Stimulated activated CD8-positive, alpha-beta memory T cell treated with anti-CD3 and anti-CD28 coated beads, Interleukin-15, amount 100 ng/mL, for 4 hours (primary cell): ENCODE results near the gene DHCR24.
"Not testable (repeated sequence)": the region's sequence is repeated elsewhere in the genome, so short reads cannot be mapped to it uniquely, and the experiment has no call there.

ENCODE experiments used
- DNase-seq, 2 donors: peaks; one replicate each; pipeline ENCODE4 v3.0.0-alpha.2; 2020; ENCODE audit warnings: low read depth in 2 of 2

DHCR24 gene, protein sequence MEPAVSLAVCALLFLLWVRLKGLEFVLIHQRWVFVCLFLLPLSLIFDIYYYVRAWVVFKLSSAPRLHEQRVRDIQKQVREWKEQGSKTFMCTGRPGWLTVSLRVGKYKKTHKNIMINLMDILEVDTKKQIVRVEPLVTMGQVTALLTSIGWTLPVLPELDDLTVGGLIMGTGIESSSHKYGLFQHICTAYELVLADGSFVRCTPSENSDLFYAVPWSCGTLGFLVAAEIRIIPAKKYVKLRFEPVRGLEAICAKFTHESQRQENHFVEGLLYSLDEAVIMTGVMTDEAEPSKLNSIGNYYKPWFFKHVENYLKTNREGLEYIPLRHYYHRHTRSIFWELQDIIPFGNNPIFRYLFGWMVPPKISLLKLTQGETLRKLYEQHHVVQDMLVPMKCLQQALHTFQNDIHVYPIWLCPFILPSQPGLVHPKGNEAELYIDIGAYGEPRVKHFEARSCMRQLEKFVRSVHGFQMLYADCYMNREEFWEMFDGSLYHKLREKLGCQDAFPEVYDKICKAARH

GRCh38 chr1:54886724-54887664 lies at the start of gene DHCR24:
Gene DHCR24, minus strand, starts transcription at chr1:54887195. Its CDS starts 76 bp downstream, at chr1:54887119.
- DNase-seq, result peak; percentile 34 to 60

- no peak for DNase-seq
Measured at GRCh38 chr1:54936791-54937190, 49.8 kb upstream of the DHCR24 start.

GRCh38 chr1:54934869-54935268 lies 47.9 kb upstream of the DHCR24 start:
- DNase-seq, result no peak

GRCh38 chr1:54934081-54934480 lies 47.1 kb upstream of the DHCR24 start:
- not testable (repeated sequence) for DNase-seq

DNA sequence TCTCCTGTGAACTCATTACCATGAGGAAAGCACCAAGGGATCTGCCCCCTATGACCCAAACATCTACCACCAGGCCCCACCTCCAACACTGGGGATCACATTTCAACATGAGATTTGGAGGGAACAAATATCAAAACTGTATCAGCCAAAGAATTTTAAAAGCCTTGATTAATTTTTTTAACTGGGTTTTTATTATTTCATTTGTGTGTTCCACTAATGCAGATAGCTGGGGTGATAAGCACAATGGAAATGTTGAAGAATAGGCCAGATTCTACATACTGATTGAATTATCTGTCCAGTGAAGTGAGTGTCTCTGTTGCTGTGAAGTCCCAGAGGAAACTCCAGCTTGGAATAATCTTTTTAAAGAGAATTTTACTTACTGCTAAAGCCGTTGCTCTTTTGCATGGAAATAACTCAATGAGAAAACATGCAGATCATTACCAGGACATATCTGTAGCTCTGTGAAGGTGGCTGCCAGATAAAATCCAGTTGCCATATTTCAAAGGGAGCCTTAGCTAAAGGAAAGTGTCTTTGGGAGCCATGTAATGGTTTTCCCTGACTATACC lies 44.4 kb upstream of the DHCR24 start:
- no peak for DNase-seq

DNA sequence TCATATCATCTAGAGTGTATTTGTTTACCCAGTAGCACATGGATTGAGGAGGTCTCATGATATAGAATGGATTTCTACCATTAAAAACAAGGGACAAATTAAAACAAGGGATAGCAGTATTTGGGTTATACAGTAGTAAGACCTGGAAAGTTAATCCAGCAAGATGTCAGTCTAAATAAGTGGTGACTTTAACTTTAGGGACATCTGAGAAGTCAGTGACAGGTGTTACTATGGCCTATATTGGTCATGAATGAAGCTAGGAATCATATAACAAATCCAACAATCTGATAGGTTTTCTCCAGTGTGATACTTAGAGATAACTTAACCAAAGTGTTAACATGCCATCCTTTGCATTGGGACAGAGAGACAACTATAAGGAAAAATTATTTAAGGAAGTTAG lies 42.7 kb upstream of the DHCR24 start:
- DNase-seq, result no peak

GRCh38 chr1:54928327-54928726 lies 41.3 kb upstream of the DHCR24 start:
- DNase-seq, result no peak

DNA sequence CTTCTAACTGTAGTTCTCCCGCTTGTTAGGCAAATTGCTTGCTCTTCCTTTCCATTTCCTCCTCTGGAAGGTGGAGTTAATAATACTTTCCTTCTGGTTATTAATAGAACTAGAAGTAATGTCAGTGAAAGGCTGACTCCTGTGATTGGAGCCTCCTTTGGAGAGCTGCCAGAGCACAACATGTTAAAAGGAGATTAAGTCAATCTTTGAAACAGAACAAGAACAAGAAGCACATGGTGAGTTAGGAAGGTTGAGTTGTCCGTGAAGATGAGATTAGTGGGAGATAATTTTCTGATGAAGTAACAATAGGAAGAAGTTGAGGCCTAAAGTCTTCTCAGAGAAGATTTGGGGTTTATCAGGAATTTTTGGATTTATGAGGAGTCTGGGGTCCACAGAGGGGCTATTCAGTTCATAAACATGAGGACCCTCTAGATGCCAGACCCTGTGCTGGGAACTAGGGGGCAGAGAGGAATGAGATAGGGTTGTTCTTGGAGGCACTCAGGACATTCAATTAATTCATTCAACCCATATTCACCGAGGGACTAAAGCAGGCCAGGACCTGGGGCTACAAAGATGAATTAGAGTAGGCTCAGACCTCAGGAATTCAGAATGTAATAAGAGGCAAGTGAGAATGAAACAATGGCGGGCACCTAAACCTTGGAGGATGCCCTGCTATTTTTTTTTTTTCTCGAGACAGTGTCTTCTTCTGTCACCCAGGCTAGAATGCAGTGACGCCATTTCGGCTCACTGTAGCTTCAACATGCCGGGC lies 40.7 kb upstream of the DHCR24 start:
- DNase-seq, result no peak

DNA sequence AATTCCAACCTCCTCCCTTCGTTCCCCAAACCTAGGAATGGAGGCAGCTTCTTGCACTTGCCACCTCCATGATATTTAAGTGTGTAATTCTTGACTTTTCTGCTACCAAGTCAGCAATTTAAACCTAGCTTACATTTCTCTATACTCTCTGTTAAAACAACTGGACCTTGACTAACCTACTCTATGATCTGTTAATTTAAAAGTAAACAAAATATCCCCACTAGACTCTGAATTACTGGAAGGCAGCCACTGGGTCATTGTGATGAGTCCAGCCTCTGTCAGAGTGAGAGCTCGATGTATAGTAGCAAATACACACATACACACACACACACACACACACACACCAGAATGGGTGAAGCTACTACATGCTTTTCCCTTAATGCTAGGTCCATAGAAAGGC lies 40.0 kb upstream of the DHCR24 start:
- DNase-seq, result no peak

DNA sequence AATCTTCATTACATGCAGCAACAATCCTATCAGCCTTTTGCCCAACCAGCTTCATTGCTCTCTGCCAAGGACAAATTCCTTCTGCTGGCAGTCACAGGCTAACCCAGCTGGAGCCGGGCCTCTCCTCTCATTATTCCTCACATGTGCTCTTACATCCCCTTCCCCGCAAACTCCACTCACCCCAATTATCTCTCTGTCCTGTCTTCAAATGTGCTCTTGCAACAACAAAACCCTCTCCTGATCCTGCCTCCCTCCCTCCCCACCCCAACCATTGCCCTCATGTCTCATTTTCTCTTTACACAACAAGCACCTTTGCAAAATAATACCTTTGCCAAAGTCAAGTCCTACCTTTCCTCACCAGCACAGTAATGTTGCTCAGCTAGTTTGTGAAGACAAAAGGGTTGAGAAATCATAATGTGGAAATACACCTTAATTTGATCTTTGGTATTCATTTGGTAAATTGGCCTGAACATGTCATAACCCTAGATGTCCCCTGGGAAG lies 36.0 kb upstream of the DHCR24 start:
- DNase-seq, result no peak

- DNase-seq, result no peak
Measured at GRCh38 chr1:54922040-54922761, 35.2 kb upstream of the DHCR24 start.

DNA sequence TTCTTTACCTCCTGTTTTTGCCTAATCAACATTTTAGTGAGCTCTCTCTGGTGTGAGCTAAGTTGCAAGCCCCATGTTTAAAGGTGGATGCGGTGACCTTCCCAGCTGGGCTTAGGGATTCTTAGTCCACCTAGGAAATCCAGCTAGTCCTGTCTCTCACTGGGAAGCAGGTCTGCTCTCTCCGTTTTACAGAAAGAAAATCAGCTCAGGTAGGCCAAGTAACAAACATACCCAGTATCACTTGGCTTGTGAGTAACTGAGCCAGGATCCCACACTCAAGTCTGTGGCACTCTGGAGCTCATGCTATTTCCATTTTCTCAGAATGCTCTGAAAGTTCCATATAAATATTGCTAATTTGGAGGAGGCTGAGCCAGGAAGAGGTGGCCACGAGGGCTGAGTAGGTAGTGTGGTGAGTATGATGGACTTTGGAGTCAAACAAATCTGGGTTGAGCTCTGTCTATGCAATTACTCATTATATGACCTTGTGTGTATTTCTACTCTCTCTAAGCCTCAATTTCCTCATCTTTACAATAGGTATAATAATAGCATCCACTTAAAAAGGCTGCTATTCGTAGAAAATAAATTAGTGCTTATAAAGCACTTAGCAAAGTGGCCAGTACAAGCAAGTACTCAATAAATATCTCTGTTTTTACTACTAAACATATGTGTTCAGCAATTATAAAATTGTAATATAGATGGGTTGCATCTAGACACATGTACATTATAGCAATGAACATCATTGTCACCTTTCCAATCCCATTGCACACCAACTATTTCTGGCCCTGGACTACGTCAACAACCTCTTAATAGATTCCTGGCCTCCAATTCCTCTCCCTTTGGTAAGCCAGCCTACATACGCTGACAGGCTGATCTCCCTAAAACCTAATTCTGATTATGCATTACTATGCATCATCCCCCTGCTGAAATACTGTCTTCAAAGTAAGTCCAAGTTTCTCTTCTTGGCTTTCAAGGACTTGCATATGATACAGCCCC lies 32.7 kb upstream of the DHCR24 start:
- DNase-seq, result no peak

- DNase-seq, result not testable (repeated sequence)
Measured at GRCh38 chr1:54911076-54911475, 24.1 kb upstream of the DHCR24 start.

GRCh38 chr1:54906586-54906985 lies 19.6 kb upstream of the DHCR24 start:
- no peak for DNase-seq

DNA sequence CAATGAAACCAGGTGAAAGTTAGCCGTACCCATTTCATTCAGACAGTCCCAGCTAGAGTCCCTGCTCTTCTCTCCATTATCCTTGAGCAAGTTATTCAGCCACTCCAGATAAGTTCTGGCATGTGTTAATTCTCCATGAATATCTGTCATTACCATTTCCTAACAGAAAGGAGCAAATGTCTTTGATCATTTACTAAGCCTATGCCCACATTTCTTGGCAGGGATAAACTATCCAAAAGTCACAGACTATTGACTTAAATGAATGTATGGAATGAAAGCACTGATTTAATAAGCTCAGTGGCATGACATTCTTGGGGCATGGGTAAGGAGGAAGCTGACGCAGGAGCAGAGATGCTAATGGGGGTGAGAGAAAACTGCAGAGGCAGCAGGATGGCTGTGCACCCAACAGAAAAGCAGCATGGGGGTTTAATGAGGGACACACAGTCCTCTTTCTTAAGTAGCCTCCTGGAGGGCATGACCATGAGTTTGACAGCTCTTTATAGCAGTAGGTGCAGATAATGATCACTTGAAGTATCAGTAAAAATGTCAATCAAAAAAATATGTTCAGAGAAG lies 17.6 kb upstream of the DHCR24 start:
- no peak for DNase-seq

DNA sequence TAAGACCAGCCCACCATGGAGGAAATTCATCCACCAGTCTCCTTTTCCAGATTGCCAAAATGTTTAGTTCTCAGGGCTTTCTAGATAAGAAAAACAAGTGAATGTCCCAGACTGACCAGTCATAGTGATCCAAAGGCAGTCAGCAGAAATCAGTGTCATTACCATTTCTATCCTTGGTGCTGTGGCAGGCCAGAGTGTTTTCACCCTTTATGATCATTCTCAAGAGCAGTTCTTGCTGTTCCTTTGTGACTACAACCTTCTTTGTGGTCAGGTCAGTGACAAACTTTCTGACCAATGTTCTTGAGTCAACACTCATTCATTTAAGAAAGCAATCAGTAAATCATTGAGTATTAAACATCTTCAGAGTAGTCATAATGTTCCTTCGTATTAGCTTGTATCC lies 7.3 kb upstream of the DHCR24 start:
- DNase-seq, result no peak

GRCh38 chr1:54892586-54892985 lies 5.6 kb upstream of the DHCR24 start:
- no peak for DNase-seq

DNA sequence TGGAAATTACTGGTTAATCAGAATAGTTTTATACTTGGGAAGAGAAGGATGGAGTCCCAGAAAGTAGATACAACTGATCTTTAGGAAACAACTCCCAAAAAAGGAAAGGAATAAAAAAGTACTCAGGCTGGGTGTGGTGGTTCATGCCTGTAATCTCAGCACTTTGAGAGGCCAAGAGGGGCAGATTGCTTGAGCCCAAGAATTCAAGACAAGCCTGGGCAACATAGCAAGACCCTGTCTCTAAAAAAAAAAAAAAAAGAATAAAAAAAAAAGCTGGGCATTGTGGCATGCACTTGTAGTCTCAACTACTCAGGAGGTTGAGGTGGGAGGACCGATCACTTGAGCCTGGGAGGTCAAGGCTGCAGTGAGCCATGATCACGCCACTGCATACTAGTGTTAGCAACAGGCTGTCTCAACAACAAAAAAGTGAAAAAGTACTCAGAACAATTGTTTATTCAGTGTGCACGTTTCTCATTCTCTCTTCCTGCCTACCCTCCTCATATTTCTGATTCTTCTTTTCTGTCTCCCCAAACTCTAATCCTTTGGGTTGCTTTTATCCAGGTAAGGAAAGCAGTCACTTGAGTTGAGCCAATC lies 2.2 kb upstream of the DHCR24 start:
- DNase-seq, result no peak
